GM21528 (cell line): ENCODE measurements around the gene MEIOSIN.
"Not testable (repeated sequence)": the region's sequence is repeated elsewhere in the genome, so short reads cannot be mapped to it uniquely, and the experiment has no call there.

Source experiments
- ATAC-seq: cut with Tn5 transposase; IDR thresholded peaks from one replicate; pipeline ENCODE4 v1.9.1; 2021; ENCODE audit warnings: mild to moderate bottlenecking, moderate library complexity; ENCODE audit not compliant: unreplicated experiment, low FRiP score

MEIOSIN gene

DNA sequence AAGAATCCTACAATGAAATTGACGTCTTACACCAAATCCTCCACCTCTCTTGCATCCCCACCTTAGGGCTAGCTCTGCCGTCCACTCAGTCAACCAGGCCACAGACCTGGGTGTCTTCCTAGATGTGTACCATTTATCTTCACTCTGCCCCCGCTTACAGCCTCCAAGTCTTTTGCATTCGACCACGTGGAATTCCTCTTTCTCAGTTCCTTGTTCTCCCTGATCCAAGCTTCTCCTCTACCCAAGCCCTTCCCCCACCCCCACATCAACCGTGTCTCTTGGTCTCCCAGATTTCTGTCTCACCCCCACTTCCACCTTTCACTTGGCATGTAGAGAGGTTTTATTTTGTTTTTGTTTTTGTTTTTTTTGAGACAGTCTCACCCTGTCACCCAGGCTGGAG, 60.6 kb downstream of the MEIOSIN start:
- no peak for ATAC-seq

DNA sequence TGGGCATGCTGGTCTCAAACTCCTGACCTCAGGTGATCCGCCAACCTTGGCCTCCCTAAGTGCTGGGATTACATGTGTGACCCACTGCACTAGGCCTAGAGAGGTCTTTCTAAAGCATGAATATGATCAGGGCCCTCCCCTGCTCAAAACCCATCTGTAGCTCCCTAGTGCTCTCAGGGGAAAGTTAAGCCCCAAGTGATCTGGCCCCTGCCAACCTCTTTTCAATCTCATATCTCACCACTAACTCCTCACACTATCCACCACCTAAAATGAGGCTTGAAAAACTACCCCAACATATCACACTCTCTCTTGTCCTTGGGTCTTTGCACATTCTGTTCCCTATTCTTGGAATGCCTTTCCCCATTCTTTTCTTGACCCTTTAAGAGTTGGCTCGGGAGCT, 61.4 kb downstream of the MEIOSIN start:
- no peak for ATAC-seq

DNA sequence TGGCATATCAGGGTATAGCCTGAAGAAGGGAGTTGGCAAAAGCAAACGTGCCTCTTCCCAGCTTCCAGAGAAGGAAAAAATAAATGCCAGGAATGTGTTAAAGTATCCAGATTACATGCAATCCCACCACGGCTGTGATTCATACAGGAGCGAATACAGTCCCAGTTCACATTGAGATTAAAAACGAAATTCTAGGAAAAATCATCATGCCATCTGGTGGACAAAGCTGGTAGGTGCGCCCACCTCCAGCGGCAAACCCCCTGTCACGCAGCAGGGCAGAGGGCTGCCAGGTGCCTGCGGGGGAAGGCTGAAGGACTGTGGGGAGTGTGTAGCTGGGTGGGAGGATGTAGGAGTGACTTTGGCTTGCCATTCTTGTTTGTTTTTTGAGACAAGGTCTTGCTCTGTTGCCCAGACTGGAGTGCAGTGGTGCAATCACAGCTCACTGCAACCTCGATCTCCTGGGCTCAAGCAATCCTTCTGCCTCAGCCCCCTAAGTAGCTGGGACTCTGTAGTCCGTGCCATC, 65.8 kb downstream of the MEIOSIN start:
- ATAC-seq = no peak

DNA sequence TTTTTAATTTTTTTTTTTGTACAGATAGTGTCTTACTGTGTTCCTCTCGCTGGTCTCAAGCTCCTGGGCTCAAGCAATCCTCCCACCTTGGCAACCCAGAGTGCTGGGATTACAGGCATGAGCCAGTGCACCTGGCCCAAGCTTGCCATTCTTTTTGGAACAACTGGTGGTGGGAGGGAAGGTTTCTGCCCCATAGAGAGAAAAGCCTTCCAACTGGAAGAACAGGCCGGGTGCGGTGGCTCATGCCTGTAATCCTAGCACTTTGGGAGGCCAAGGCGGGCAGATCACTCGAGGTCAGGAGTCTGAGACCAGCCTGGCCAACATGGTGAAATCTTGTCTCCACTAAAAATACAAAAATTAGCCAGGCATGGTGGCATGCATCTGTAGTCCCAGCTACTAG, 66.3 kb downstream of the MEIOSIN start:
- ATAC-seq = not testable (repeated sequence)

DNA sequence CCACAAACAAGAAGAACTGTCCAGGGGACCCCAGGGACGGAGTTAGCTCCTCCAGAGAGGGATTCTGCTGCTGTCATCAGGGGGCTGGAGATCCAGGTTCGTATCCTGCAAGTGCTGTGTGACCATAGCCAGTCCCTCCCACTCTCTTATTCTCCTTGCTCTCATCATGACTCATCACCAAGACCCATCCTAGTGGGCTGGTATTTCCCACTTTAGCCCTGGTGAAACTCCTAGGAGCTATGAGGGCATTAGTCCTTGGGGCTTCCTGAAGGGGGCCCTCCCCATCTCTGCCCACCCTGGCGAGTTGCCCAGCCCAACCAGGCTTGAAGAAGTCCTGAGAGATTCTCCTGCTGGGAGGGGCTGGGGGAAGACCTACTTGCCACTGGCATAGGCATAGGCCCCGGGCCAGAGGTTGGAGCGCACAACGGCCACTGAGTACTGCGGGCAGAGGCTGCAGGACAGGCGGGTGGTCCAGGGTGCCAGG, 66.9 kb downstream of the MEIOSIN start:
- no peak for ATAC-seq

DNA sequence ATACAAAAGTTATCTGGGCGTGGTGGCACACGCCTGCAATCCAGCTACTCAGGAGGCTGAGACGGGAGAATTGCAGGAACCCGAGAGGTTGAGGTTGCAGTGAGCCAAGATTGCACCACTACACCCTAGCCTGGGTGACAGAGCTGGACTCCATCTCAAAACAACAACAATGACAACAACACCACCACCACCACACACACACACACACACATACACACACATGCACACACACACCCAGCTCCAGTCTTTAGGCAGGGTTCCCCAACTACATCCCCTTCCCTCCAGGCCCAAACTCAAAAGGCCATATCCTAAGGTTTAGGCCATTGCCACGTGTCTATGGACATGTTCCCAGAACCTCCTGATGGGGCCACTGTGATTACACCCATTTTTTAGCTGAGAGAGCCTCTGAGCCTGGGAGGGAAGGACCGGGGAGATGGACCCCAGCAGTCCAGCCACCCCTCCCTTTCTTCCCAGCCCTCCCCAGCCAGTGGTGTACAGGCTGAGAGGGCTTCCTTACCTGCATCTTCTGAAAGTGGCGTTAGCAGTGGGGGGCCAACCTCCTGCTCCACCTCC, 68.5 kb downstream of the MEIOSIN start:
- no peak for ATAC-seq

DNA sequence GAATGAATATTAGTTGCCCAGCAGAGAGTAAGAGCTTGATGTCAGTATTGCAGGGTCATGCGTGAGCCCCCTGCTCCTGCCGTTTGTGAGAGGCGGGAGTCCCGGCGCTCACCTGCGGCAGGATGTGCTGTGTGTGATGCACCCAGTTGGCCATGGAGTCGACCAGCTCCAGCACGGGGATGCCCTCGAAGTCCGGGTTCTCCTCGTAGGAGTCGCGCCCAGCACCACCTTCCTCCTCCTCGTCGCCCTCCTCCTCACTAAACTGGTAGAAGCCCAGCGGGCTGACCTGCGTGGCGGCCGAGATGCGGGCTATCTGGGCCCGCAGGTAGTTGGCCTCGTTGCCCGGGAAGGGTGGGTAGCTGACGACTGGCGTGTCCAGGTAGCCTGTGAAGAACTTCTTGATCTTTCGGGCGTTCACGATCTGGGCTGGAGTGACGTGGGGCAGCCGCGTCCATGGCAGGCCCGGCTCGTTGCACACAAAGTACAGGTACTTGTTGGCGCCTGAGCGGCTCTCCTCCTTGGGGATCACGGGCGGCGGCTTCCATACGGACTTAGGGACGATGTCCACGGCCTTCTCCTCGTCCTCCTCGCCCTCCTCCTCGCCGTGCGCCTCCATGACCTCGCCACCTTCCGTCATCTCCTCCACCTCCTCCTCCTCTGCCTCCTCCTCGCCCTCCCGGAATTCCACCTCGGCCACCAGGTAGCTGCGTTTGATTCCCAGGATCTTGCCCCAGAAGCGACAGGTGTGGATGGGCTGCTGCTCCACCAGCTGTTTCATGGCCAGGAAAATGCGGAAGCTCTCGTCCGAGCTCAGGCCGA, 71.1 kb downstream of the MEIOSIN start:
- ATAC-seq = no peak

DNA sequence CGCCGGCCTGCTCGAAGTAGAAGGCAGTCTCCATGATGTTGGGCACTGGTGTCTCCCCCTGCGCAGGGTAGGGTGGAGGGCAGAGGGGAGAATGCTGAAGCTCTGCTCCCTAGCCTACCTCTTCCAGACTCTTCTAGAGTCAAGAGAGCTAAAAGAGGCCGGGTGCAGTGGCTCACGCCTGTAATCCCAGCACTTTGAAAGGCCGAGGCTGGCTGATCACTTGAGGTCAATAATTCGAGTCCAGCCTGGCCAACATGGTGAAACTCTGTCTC, 71.7 kb downstream of the MEIOSIN start:
- ATAC-seq = no peak

DNA sequence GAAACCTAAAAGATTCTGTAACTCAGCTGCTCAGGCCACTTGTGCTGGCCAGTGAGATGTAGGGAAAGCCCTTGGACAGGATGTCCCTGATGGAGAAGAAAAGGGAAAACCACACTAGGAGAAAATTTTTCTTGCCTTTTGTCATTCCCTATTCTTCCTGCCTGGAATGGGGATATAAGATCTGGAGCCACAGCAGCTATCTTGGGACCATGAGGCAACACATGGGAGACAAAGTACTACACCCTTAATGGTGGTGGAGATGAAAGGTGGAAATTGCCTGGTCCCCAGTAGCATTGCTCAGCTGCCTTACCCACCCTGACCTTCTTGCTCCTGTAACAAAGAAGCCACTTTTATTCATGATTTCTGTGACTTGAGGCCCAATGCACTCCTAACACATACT, 72.5 kb downstream of the MEIOSIN start:
- no peak for ATAC-seq

DNA sequence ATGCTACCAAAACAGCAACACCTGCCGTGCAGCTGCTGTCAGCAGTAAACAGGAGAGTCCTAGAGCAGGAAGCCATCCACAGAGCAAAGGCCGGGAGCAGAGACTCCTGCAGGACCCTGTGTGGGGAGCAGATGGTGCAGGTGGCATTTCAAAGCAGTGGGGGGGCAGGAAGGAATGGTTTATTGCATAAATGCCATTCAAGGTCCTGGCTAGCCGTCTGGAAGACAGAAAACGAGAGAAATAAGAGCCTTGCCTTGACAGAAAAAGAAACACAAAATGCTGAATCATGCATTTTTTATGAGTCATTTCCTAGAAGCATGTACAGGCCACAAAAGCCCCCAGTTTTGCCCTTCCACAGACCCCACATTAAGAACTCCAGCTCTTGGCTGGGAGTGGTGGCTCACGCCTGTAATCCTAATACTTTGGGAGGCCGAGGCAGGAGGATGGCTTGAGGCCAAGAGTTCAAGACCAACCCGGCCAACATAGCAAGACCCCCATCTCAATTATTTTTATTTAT, 76.5 kb downstream of the MEIOSIN start:
- no peak for ATAC-seq

DNA sequence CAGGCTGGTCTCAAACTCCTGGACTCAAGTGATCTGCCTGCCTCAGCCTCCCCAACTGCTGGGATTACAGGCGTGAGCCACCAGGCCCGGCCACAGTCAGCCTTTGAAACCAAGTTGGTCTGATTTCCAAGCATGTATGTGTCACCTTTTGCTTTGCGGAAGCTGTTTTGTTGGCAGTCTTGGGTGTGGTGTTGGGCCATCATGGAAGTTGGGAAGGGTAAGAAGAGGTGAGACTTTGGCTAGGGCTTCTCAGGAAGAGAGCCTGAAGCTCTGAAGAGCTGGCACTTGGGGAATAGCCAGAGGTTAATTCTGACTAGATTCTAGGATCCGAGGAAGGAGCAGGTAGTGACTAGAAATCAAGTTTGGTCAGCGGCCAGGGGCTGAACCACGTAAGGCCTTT, 79.1 kb downstream of the MEIOSIN start:
- ATAC-seq = no peak
